HEK293 (cell line): ENCODE measurements around the gene IL3.

ENCODE experiments used
- RBAK ChIP-seq: fragments of 450-650 bp; formaldehyde crosslinking; IDR thresholded peaks from 2 replicates; pipeline ENCODE4 v1.5.1; 2016; ENCODE audit warnings: missing biosample characterization, missing genetic modification characterization
- YY1 ChIP-seq: fragments of 450-650 bp; formaldehyde crosslinking; IDR thresholded peaks from 2 replicates; pipeline ENCODE4 v1.5.1; 2018; ENCODE audit warnings: missing biosample characterization, missing genetic modification characterization
- ZNF416 ChIP-seq: fragments of 450-650 bp; formaldehyde crosslinking; IDR thresholded peaks from 2 replicates; pipeline ENCODE4 v1.5.1; 2016; ENCODE audit warnings: missing biosample characterization, missing genetic modification characterization
- ZNF544 ChIP-seq: fragments of 450-650 bp; formaldehyde crosslinking; IDR thresholded peaks from 2 replicates; pipeline ENCODE4 v1.5.0; 2017; ENCODE audit warnings: missing biosample characterization, missing genetic modification characterization
- ZNF555 ChIP-seq: fragments of 450-650 bp; formaldehyde crosslinking; conservative IDR thresholded peaks from 2 replicates; pipeline ENCODE4 v1.5.1; 2017; ENCODE audit warnings: missing biosample characterization, mild to moderate bottlenecking, missing genetic modification characterization, inconsistent platforms
- ZNF837 ChIP-seq: fragments of 450-650 bp; formaldehyde crosslinking; IDR thresholded peaks from 2 replicates; pipeline ENCODE4 v1.5.1; 2016; ENCODE audit warnings: missing biosample characterization, missing genetic modification characterization
- TF ChIP-seq, protein P1 (sequence below): fragments of 450-650 bp; formaldehyde crosslinking; IDR thresholded peaks from 2 replicates; pipeline ENCODE4 v1.5.1; 2017; ENCODE audit warnings: missing biosample characterization, missing genetic modification characterization
- TF ChIP-seq, protein P2 (sequence below): fragments of 450-650 bp; formaldehyde crosslinking; IDR thresholded peaks from 2 replicates; pipeline ENCODE4 v1.5.1; 2016; ENCODE audit warnings: missing biosample characterization, missing genetic modification characterization
- TF ChIP-seq, protein P3 (sequence below): fragments of 450-650 bp; formaldehyde crosslinking; IDR thresholded peaks from 2 replicates; pipeline ENCODE4 v1.5.1; 2016; ENCODE audit warnings: missing biosample characterization, missing genetic modification characterization

DNA sequence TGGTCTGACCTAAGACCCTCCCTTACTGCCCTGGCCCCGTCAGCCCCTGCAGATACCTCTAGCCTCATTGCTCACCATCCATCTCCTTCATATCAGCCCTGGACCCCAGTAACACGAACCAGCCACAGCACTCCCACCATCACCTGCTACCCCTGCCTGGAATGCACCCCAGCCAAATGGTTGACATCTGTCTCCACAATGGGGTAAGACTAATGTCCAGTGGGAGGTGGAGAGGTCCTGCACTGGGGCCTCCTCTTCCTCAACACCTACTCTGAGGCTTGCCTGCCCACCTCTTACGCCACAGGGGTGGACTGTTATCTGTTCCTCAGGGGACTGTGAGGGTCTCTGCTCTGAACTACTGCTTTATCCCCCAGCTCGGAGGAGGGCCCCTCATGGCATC is 25.2 kb downstream of the IL3 start:
- TF ChIP-seq ZNF416 (tag by site-specific recombination) (no peak), RBAK (tag by site-specific recombination) (no peak), ZNF555 (tag by site-specific recombination) (no peak), YY1 (tag by site-specific recombination) (no peak), ZNF544 (tag by site-specific recombination) (no peak), ZNF837 (tag by site-specific recombination) (no peak)
- TF ChIP-seq, protein P1, sequence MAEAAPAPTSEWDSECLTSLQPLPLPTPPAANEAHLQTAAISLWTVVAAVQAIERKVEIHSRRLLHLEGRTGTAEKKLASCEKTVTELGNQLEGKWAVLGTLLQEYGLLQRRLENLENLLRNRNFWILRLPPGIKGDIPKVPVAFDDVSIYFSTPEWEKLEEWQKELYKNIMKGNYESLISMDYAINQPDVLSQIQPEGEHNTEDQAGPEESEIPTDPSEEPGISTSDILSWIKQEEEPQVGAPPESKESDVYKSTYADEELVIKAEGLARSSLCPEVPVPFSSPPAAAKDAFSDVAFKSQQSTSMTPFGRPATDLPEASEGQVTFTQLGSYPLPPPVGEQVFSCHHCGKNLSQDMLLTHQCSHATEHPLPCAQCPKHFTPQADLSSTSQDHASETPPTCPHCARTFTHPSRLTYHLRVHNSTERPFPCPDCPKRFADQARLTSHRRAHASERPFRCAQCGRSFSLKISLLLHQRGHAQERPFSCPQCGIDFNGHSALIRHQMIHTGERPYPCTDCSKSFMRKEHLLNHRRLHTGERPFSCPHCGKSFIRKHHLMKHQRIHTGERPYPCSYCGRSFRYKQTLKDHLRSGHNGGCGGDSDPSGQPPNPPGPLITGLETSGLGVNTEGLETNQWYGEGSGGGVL: no peak
- TF ChIP-seq, protein P2, sequence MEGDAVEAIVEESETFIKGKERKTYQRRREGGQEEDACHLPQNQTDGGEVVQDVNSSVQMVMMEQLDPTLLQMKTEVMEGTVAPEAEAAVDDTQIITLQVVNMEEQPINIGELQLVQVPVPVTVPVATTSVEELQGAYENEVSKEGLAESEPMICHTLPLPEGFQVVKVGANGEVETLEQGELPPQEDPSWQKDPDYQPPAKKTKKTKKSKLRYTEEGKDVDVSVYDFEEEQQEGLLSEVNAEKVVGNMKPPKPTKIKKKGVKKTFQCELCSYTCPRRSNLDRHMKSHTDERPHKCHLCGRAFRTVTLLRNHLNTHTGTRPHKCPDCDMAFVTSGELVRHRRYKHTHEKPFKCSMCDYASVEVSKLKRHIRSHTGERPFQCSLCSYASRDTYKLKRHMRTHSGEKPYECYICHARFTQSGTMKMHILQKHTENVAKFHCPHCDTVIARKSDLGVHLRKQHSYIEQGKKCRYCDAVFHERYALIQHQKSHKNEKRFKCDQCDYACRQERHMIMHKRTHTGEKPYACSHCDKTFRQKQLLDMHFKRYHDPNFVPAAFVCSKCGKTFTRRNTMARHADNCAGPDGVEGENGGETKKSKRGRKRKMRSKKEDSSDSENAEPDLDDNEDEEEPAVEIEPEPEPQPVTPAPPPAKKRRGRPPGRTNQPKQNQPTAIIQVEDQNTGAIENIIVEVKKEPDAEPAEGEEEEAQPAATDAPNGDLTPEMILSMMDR (tag by site-specific recombination): no peak
- TF ChIP-seq, protein P3, sequence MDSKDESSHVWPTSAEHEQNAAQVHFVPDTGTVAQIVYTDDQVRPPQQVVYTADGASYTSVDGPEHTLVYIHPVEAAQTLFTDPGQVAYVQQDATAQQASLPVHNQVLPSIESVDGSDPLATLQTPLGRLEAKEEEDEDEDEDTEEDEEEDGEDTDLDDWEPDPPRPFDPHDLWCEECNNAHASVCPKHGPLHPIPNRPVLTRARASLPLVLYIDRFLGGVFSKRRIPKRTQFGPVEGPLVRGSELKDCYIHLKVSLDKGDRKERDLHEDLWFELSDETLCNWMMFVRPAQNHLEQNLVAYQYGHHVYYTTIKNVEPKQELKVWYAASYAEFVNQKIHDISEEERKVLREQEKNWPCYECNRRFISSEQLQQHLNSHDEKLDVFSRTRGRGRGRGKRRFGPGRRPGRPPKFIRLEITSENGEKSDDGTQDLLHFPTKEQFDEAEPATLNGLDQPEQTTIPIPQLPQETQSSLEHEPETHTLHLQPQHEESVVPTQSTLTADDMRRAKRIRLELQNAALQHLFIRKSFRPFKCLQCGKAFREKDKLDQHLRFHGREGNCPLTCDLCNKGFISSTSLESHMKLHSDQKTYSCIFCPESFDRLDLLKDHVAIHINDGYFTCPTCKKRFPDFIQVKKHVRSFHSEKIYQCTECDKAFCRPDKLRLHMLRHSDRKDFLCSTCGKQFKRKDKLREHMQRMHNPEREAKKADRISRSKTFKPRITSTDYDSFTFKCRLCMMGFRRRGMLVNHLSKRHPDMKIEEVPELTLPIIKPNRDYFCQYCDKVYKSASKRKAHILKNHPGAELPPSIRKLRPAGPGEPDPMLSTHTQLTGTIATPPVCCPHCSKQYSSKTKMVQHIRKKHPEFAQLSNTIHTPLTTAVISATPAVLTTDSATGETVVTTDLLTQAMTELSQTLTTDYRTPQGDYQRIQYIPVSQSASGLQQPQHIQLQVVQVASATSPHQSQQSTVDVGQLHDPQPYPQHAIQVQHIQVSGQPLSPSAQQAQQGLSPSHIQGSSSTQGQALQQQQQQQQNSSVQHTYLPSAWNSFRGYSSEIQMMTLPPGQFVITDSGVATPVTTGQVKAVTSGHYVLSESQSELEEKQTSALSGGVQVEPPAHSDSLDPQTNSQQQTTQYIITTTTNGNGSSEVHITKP (tag by site-specific recombination): no peak
